HepG2 (cell line): ENCODE data around the gene CEP250. TPM values are rescaled to one million over a fixed set of nuclear protein-coding genes. Genes with fewer than 3 reads are reported as not detected.

Source experiments
- BATF2 ChIP-seq: sonication (generic); formaldehyde crosslinking; IDR thresholded peaks from 2 replicates; pipeline ENCODE4 v1.8.0; 2022; ENCODE audit warnings: mild to moderate bottlenecking, missing genetic modification reagents, moderate library complexity
- CREM ChIP-seq, 2 experiments: sonication (generic) in 1 of 2; formaldehyde crosslinking in 1 of 2; IDR thresholded peaks; 2 replicates each; pipeline versions ENCODE4 v1.4.0 to v1.6.1; 2016 to 2020; ENCODE audit warnings: antibody characterized with exemption in 1 of 2, mild to moderate bottlenecking in 1 of 2, missing genetic modification reagents in 1 of 2
- ELK4 ChIP-seq: sonication (generic); formaldehyde crosslinking; IDR thresholded peaks from 2 replicates; pipeline ENCODE4 v1.9.0; 2021; ENCODE audit warnings: missing genetic modification reagents, borderline replicate concordance
- IRF9 ChIP-seq: sonication (generic); formaldehyde crosslinking; IDR thresholded peaks from 2 replicates; pipeline ENCODE4 v1.8.0; 2022; ENCODE audit warnings: missing genetic modification reagents, mild to moderate bottlenecking, borderline replicate concordance
- SKI ChIP-seq: fragments of 450-650 bp; IDR thresholded peaks from one replicate; pipeline ENCODE4 v1.6.1; 2018; ENCODE audit warnings: mild to moderate bottlenecking; ENCODE audit not compliant: partially characterized antibody
- TARDBP ChIP-seq: sonication (generic); formaldehyde crosslinking; IDR thresholded peaks from 2 replicates; pipeline ENCODE4 v1.8.0; 2022; ENCODE audit warnings: mild to moderate bottlenecking, missing genetic modification reagents
- TRIM24 ChIP-seq: sonication (generic); formaldehyde crosslinking; IDR thresholded peaks from 2 replicates; pipeline ENCODE4 v1.8.0; 2022; ENCODE audit warnings: mild to moderate bottlenecking, missing genetic modification reagents
- ZFP41 ChIP-seq: sonication (generic); formaldehyde crosslinking; IDR thresholded peaks from 2 replicates; pipeline ENCODE4 v1.4.0; 2020; ENCODE audit warnings: mild to moderate bottlenecking, missing genetic modification reagents, borderline replicate concordance
- ZNF260 ChIP-seq: sonication (generic); formaldehyde crosslinking; IDR thresholded peaks from 2 replicates; pipeline ENCODE4 v1.4.0; 2020; ENCODE audit warnings: missing genetic modification reagents, low read depth, mild to moderate bottlenecking, borderline replicate concordance
- ZNF337 ChIP-seq: sonication (generic); formaldehyde crosslinking; IDR thresholded peaks from 2 replicates; pipeline ENCODE4 v1.5.1; 2020; ENCODE audit warnings: missing genetic modification reagents, low read depth, mild to moderate bottlenecking, borderline replicate concordance
- ZNF468 ChIP-seq: sonication (generic); formaldehyde crosslinking; IDR thresholded peaks from 2 replicates; pipeline ENCODE4 v1.8.0; 2022; ENCODE audit warnings: mild to moderate bottlenecking, moderate library complexity, missing genetic modification reagents
- ZNF549 ChIP-seq: sonication (generic); formaldehyde crosslinking; IDR thresholded peaks from 2 replicates; pipeline ENCODE4 v1.5.0; 2020; ENCODE audit warnings: missing genetic modification reagents
- ZNF556 ChIP-seq: sonication (generic); formaldehyde crosslinking; IDR thresholded peaks from 2 replicates; pipeline ENCODE4 v1.4.0; 2020; ENCODE audit warnings: mild to moderate bottlenecking, missing genetic modification reagents, borderline replicate concordance
- ZNF598 ChIP-seq: sonication (generic); formaldehyde crosslinking; IDR thresholded peaks from 2 replicates; pipeline ENCODE4 v1.5.1; 2020; ENCODE audit warnings: mild to moderate bottlenecking, missing genetic modification reagents, borderline replicate concordance
- ZNF710 ChIP-seq: sonication (generic); formaldehyde crosslinking; IDR thresholded peaks from 2 replicates; pipeline ENCODE4 v1.5.0; 2020; ENCODE audit warnings: mild to moderate bottlenecking, missing genetic modification reagents, borderline replicate concordance
- ZNF720 ChIP-seq: sonication (generic); formaldehyde crosslinking; IDR thresholded peaks from 2 replicates; pipeline ENCODE4 v1.4.0; 2020; ENCODE audit warnings: missing genetic modification reagents
- ZNF784 ChIP-seq: sonication (generic); formaldehyde crosslinking; IDR thresholded peaks from 2 replicates; pipeline ENCODE4 v1.5.1; 2020; ENCODE audit warnings: missing genetic modification reagents, mild to moderate bottlenecking, borderline replicate concordance
- ZSCAN12 ChIP-seq: sonication (generic); formaldehyde crosslinking; IDR thresholded peaks from 2 replicates; pipeline ENCODE4 v1.9.0; 2021; ENCODE audit warnings: mild to moderate bottlenecking, missing genetic modification reagents
- polyA plus RNA-seq, 8 experiments: library from polyadenylated mRNA; depleted of rRNA in 3 of 8; stranded (reverse) in 7 of 8; unstranded in 1 of 8; fragments of >200 nt; fragmentation: Illumina TruSeq in 4 of 8; extraction: Trizol in 4 of 8; gene quantifications; 2 replicates each; pipeline versions ENCODE4 v1.2.1 to v1.2.3, GENCODE V29; 2011 to 2016; ENCODE audit warnings: low read depth in 4 of 8, missing spikeins in 1 of 8, mixed read lengths in 1 of 8; ENCODE audit not compliant: insufficient read depth in 1 of 8
- total RNA-seq, 5 experiments: library from RNA; depleted of rRNA; stranded (reverse); fragments of >200 nt; fragmentation: Illumina TruSeq; extraction: Trizol; gene quantifications; 2 replicates each; pipeline ENCODE4 v1.2.3, GENCODE V29; 2016; ENCODE audit warnings: low read depth in 1 of 5
- TF ChIP-seq, protein P1 (sequence below): sonication (generic); formaldehyde crosslinking; IDR thresholded peaks from 2 replicates; pipeline ENCODE4 v1.8.0; 2022; ENCODE audit warnings: mild to moderate bottlenecking, missing genetic modification reagents; ENCODE audit not compliant: insufficient replicate concordance
- TF ChIP-seq, protein P2 (sequence below): sonication (generic); formaldehyde crosslinking; IDR thresholded peaks from 2 replicates; pipeline ENCODE4 v1.4.0; 2020; ENCODE audit warnings: mild to moderate bottlenecking, missing genetic modification reagents

The CEP250 gene
- total and polyA plus RNA-seq, 2 of the 13 experiments (the other 11 are each of a cell fraction or from before 2014, with no cell fraction given) = 28.8 to 55.3 TPM

DNA sequence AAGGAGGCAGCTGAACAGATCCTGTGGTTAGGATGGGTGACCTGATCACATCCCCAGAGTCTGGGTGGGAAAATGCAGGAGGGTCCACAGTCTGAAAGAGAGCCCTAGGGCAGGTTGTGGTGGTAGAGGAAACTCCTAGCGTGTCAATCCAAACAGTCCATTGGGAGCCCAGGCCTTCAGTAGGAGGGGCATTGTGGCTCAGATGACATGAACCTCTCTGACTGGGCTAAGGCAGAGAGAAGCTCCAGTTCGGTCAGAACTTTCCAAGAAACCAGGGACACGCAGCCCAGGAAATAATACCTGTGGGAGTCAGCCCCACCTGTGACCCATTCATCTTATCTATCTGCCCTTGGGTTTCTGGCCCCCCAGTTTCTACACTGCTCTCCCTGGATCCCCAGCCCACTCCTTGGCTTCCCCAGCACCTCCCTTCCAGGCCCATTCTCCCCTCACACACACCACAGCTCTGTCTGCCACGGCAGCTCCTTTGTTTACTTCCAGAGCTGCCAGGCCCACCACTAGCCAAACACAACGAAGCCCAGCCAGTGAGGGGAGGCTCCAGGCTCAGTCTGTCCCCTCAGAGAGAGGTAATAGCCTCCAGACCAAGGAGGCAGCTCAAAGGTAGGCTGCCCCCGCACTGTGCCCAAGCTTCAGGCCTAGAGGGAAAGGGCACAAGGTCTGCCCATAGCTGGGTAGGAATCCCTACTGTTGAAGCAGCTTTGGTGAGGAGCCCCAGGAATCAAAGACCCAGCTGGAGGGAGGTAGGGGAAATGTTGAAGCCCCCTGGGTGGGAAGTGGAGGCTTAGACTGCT, 23.6 kb upstream of the CEP250 start (continued):
- no peak for TF ChIP-seq ZNF784
- no peak for TF ChIP-seq ELK4 (CRISPR knock-in tag)
- TF ChIP-seq CREM (IDR thresholded peaks at IDR 0.05) = no peak
- TF ChIP-seq CREM (CRISPR knock-in tag; IDR thresholded peaks at IDR 0.05) = no peak
- TF ChIP-seq ZSCAN12 (CRISPR knock-in tag) = no peak
- no peak for TF ChIP-seq ZNF260 (CRISPR knock-in tag)
- TF ChIP-seq ZNF720 (CRISPR knock-in tag) = no peak
- TF ChIP-seq TRIM24 (CRISPR knock-in tag) = no peak
- no peak for TF ChIP-seq BATF2 (CRISPR knock-in tag)
- TF ChIP-seq, protein P1, sequence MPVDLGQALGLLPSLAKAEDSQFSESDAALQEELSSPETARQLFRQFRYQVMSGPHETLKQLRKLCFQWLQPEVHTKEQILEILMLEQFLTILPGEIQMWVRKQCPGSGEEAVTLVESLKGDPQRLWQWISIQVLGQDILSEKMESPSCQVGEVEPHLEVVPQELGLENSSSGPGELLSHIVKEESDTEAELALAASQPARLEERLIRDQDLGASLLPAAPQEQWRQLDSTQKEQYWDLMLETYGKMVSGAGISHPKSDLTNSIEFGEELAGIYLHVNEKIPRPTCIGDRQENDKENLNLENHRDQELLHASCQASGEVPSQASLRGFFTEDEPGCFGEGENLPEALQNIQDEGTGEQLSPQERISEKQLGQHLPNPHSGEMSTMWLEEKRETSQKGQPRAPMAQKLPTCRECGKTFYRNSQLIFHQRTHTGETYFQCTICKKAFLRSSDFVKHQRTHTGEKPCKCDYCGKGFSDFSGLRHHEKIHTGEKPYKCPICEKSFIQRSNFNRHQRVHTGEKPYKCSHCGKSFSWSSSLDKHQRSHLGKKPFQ (CRISPR knock-in tag) = no peak
- no peak for TF ChIP-seq IRF9
- no peak for TF ChIP-seq ZNF549 (CRISPR knock-in tag)
- no peak for TF ChIP-seq ZNF710 (CRISPR knock-in tag)
- TF ChIP-seq, protein P2, sequence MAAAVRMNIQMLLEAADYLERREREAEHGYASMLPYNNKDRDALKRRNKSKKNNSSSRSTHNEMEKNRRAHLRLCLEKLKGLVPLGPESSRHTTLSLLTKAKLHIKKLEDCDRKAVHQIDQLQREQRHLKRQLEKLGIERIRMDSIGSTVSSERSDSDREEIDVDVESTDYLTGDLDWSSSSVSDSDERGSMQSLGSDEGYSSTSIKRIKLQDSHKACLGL (CRISPR knock-in tag) = no peak
- TF ChIP-seq ZNF556 = no peak
- no peak for TF ChIP-seq ZFP41 (CRISPR knock-in tag)
- TF ChIP-seq ZNF337 (CRISPR knock-in tag) = no peak
- no peak for TF ChIP-seq TARDBP (CRISPR knock-in tag)
- peak; percentile 62; the same call in 1 of the 2 replicates for TF ChIP-seq ZNF598
- no peak for TF ChIP-seq SKI
- TF ChIP-seq ZNF468 (CRISPR knock-in tag) = no peak
